Breast epithelium (tissue), 4 donors: ENCODE data around the gene AMY2B. TPM values are rescaled to one million over a fixed set of nuclear protein-coding genes. Genes with fewer than 3 reads are reported as not detected.
"Not testable (repeated sequence)": the region's sequence is repeated elsewhere in the genome, so short reads cannot be mapped to it uniquely, and the experiment has no call there.

Experiments
- DNase-seq, 2 donors: peaks; one replicate each; pipeline ENCODE4 v3.0.0-alpha.2; 2019; ENCODE audit warnings: low spot score in 2 of 2
- H3K27ac ChIP-seq, 2 donors: fragments of 200-600 bp; sonication (generic) in 1 of 2; one replicate each; pipeline ENCODE4 v1.5.1; 2016 to 2019; ENCODE audit warnings: mild to moderate bottlenecking in 1 of 2
- H3K27me3 ChIP-seq, 2 donors: fragments of 200-600 bp; sonication (generic) in 1 of 2; one replicate each; pipeline versions ENCODE4 v1.5.1 to v1.6.0; 2017 to 2019; ENCODE audit warnings: control low read depth in 1 of 2, mild to moderate bottlenecking in 1 of 2
- H3K36me3 ChIP-seq: fragments of 200-600 bp; one replicate; pipeline ENCODE4 v1.5.1; 2019
- H3K4me1 ChIP-seq, 2 donors: fragments of 200-600 bp; sonication (generic); one replicate each; pipeline ENCODE4 v1.5.1; 2016 to 2019; ENCODE audit warnings: control low read depth in 1 of 2
- H3K4me3 ChIP-seq, 3 donors: fragments of 200-600 bp; sonication (generic); 1 replicate in 2 of 3; 2 replicates in 1 of 3; pipeline ENCODE4 v1.5.1; 2016 to 2019; ENCODE audit warnings: mild to moderate bottlenecking in 3 of 3, moderate library complexity in 2 of 3
- H3K9me3 ChIP-seq, 2 donors: fragments of 200-600 bp; sonication (generic) in 1 of 2; one replicate each; pipeline ENCODE4 v1.5.1; 2016 to 2019; ENCODE audit warnings: control low read depth in 1 of 2
- CTCF ChIP-seq, 3 donors: fragments of 450-650 bp; IDR thresholded peaks; one replicate each; pipeline ENCODE4 v1.5.1; 2016 to 2017; ENCODE audit warnings: antibody characterized with exemption in 3 of 3, mild to moderate bottlenecking in 3 of 3, moderate library complexity in 3 of 3
- POLR2A ChIP-seq: fragments of 450-650 bp; IDR thresholded peaks from one replicate; pipeline ENCODE4 v1.6.1; 2016; ENCODE audit warnings: antibody characterized with exemption, mild to moderate bottlenecking, moderate library complexity
- POLR2AphosphoS5 ChIP-seq, 3 donors: sonication (generic); formaldehyde crosslinking; IDR thresholded peaks; one replicate each; pipeline ENCODE4 v1.6.1; 2017; ENCODE audit warnings: antibody characterized with exemption in 3 of 3
- intact Hi-C: fragments of 100-400 bp; cut with DNase I; formaldehyde crosslinking; loops from one replicate; pipeline ENCODE4 v1.15.1; 2023; ENCODE audit warnings: low total_unique reads
- total RNA-seq, 3 donors: library from RNA; depleted of rRNA; stranded (reverse); fragments of >200 nt; gene quantifications; one replicate each; pipeline ENCODE4 v1.1.0, GENCODE V29; 2016

Gene AMY2B
- total RNA-seq, 3 donors from 2014 or later, result 47.2 to 79.0 (median 54.1) TPM

DNA sequence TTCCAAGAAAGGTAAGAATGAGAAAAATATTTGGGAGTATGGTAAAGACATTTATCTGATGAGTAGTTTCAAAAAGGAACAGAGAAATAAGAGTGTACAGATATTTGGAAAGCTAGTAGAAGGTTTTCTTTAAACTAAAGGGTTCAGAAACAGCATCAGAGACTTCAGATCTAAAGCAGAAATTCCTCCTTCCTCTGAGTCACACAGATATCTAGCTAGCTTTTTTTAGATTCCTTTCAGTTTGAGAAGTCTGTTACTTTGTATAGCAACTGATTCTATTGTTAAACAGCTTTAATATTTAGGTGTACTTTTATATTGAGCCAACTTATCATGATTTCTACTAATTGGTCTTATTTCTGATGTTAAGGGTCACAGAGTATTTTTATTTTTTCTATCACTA, 4.7 kb downstream of the AMY2B start:
- no peaks in the 10 kb centered on the region for H3K4me1 ChIP-seq
- intact Hi-C loops, result no loop called here
- H3K36me3 ChIP-seq, result no peaks in the 10 kb centered on the region
- no peak overlapping the region for H3K4me3 ChIP-seq
- no peak for TF ChIP-seq POLR2AphosphoS5 (IDR thresholded peaks at IDR 0.05)
- TF ChIP-seq POLR2A, result no peak
- TF ChIP-seq CTCF (IDR thresholded peaks at IDR 0.05), result no peak
- no peaks in the 10 kb centered on the region for H3K9me3 ChIP-seq
- no peak overlapping the region for H3K27ac ChIP-seq
- no peaks in the 10 kb centered on the region for H3K27me3 ChIP-seq
- DNase-seq, result no peak

DNA sequence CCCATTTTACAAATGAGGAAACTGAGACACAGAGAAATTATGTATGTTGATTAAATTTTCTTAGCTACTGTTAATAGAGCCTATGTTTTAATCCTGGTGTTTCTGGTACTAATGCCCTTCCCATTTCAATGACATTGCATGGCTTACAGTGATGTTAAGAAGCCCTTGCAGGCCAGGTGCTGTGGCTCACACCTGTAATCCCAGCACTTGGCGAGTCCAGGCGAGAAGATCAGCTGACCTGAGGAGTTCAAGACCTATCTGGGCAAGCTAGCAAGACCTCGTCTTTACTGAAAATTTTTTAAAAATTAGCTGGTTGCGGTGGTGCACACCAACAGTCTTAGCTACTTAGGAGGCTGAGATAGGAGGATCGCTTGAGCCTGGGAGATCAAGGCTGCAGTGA, 5.4 kb downstream of the AMY2B start:
- not testable (repeated sequence) for DNase-seq

GRCh38 chr1:103582464-103582863, 11.1 kb downstream of the AMY2B start:
- no peak overlapping the region for H3K4me3 ChIP-seq
- H3K27me3 ChIP-seq, result no peaks in the 10 kb centered on the region
- H3K36me3 ChIP-seq, result no peaks in the 10 kb centered on the region
- no peaks in the 10 kb centered on the region for H3K4me1 ChIP-seq
- H3K9me3 ChIP-seq, result no peaks in the 10 kb centered on the region
- DNase-seq, result no peak
- no peak for TF ChIP-seq POLR2A
- TF ChIP-seq POLR2AphosphoS5 (IDR thresholded peaks at IDR 0.05), result no peak
- no peak for TF ChIP-seq CTCF (IDR thresholded peaks at IDR 0.05)
- intact Hi-C loops, result loop anchor here (10.0 kb wide), 1 partner anchor 1042 kb away; no protein-coding TSS in a partner anchor
- no peak overlapping the region for H3K27ac ChIP-seq

More for the DNA sequence above, 5.4 kb downstream of the AMY2B start:
- H3K36me3 ChIP-seq, H3K27me3 ChIP-seq, H3K9me3 ChIP-seq, H3K4me1 ChIP-seq, H3K4me3 ChIP-seq, intact Hi-C loops, H3K27ac ChIP-seq: not testable (repeated sequence)

GRCh38 chr1:103583887-103584286, 12.5 kb downstream of the AMY2B start:
- Histone ChIP-seq H3K36me3 (no peaks in the 10 kb centered on the region), H3K27me3 (no peaks in the 10 kb centered on the region), H3K4me3 (no peak overlapping the region), H3K9me3 (no peaks in the 10 kb centered on the region), H3K4me1 (no peaks in the 10 kb centered on the region), H3K27ac (no peak overlapping the region)
- DNase-seq, result no peak
- TF ChIP-seq POLR2AphosphoS5 (IDR thresholded peaks at IDR 0.05), result no peak
- TF ChIP-seq CTCF (IDR thresholded peaks at IDR 0.05), result no peak
- TF ChIP-seq POLR2A, result no peak
- intact Hi-C loops, result loop anchor here (10.0 kb wide), 1 partner anchor 1041 kb away; no protein-coding TSS in a partner anchor

DNA sequence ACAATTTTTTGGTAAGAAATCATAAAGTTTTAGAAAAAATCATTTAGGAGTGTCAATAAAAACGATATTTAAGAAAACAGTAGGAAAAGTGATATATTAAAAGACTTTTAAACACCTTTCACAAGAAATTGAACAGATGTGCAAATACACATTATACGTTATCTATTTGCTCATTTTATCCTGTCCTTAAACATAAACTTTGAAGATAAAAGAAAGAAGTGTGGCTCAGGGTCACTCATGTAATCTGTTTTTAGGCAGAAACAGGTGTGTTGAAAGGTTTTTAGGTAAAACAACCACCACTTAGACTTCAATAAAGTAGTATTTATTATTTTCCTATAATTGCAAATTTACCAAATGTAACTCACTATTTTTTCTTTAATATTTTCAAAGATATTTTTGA, 13.1 kb downstream of the AMY2B start:
- TF ChIP-seq POLR2A (no peak), CTCF (IDR thresholded peaks at IDR 0.05) (no peak)
- Histone ChIP-seq H3K36me3 (no peaks in the 10 kb centered on the region), H3K27ac (no peak overlapping the region), H3K4me3 (no peak overlapping the region), H3K4me1 (no peaks in the 10 kb centered on the region), H3K27me3 (no peaks in the 10 kb centered on the region), H3K9me3 (no peaks in the 10 kb centered on the region)
- no peak for DNase-seq
- intact Hi-C loops, result loop anchor here (10.0 kb wide), 1 partner anchor 1040 kb away; no protein-coding TSS in a partner anchor

DNA sequence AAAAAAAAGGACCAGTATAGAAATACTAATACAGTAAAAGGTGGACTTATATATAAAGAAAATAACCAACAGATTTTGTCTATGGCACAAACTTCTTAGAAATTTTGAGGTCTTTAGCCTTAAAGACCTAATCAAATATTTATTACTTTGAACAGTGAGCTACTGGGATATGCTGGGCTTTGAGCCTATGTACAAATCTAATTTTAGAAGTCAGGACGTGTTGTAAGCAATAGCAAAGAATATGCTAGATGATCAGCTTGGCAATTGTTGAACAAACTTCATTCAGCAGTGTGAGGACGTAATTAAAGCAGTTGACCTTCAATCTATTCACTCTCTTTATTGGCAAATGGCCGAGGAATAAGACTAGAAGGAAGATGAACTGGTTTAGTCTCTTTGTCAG, 31.4 kb downstream of the AMY2B start:
- H3K27me3 ChIP-seq, intact Hi-C loops: not testable (repeated sequence)

More for the DNA sequence above, 31.4 kb downstream of the AMY2B start:
- H3K9me3 ChIP-seq, DNase-seq, H3K36me3 ChIP-seq, H3K27ac ChIP-seq, H3K4me3 ChIP-seq, H3K4me1 ChIP-seq: not testable (repeated sequence)
